Measurements from ENCODE around the gene TUBB2B. TPM values are rescaled to one million over a fixed set of nuclear protein-coding genes. Genes with fewer than 3 reads are reported as not detected.
"Not testable (repeated sequence)": the region's sequence is repeated elsewhere in the genome, so short reads cannot be mapped to it uniquely, and the experiment has no call there.

The TUBB2B gene
- total RNA-seq, 1 experiment from 2014 or later: 144 TPM

- ChIA-PET CTCF (no interaction called here), POLR2A (ENCODE audit: low non-redundant PET) (no interaction called here)
- Histone ChIP-seq H3K36me3 (ENCODE audit: insufficient read depth, low read length, poor library complexity, severe bottlenecking) (no peaks in the 10 kb centered on the region), H3K4me3 (ENCODE audit: low read depth, low read length, poor library complexity, severe bottlenecking) (no peak overlapping the region), H3K27ac (ENCODE audit: low read depth, low read length, poor library complexity, severe bottlenecking) (no peak overlapping the region), H3K9me3 (ENCODE audit: low read depth, low read length, poor library complexity, severe bottlenecking) (no peaks in the 10 kb centered on the region), H3K4me1 (ENCODE audit: insufficient read depth, low read length, poor library complexity, severe bottlenecking) (peaks cover 17% of the 10 kb centered on the region), H3K27me3 (replicated peaks; ENCODE audit: insufficient read depth, low read depth, low read length, poor library complexity) (no peaks in the 10 kb centered on the region)
- intact Hi-C loops (cut with micrococcal nuclease; ENCODE audit: unreplicated experiment): no loop called here
- no TSS peak for BruUV-seq (replicated peaks)
- DNase-seq (ENCODE audit: low spot score): no peak
- no peak for TF ChIP-seq EZH2 (IDR thresholded peaks at IDR 0.05; ENCODE audit: borderline replicate concordance, low read depth, low read length, poor library complexity, severe bottlenecking)
These were observed 28.1 kb downstream of the TUBB2B start for GRCh38 chr6:3199382-3199781.

- CTCF ChIA-PET; H3K9me3 ChIP-seq (ENCODE audit: low read depth, low read length, poor library complexity, severe bottlenecking); H3K27me3 ChIP-seq (replicated peaks; ENCODE audit: insufficient read depth, low read depth, low read length, poor library complexity); H3K27ac ChIP-seq (ENCODE audit: low read depth, low read length, poor library complexity, severe bottlenecking); intact Hi-C loops (cut with micrococcal nuclease; ENCODE audit: unreplicated experiment); BruUV-seq (replicated peaks); DNase-seq (ENCODE audit: low spot score); POLR2A ChIA-PET (ENCODE audit: low non-redundant PET); H3K36me3 ChIP-seq (ENCODE audit: insufficient read depth, low read length, poor library complexity, severe bottlenecking); H3K4me3 ChIP-seq (ENCODE audit: low read depth, low read length, poor library complexity, severe bottlenecking): not testable (repeated sequence)
- H3K4me1 ChIP-seq (ENCODE audit: insufficient read depth, low read length, poor library complexity, severe bottlenecking): peaks cover 18% of the 10 kb centered on the region
These were observed 29.7 kb downstream of the TUBB2B start for GRCh38 chr6:3197734-3198133.

GRCh38 chr6:3196770-3197169 is 30.7 kb downstream of the TUBB2B start:
- CTCF ChIA-PET: no interaction called here
- DNase-seq (ENCODE audit: low spot score): no peak
- H3K4me3 ChIP-seq (ENCODE audit: low read depth, low read length, poor library complexity, severe bottlenecking): no peak overlapping the region
- intact Hi-C loops (cut with micrococcal nuclease; ENCODE audit: unreplicated experiment): no loop called here
- H3K36me3 ChIP-seq (ENCODE audit: insufficient read depth, low read length, poor library complexity, severe bottlenecking): no peaks in the 10 kb centered on the region
- H3K4me1 ChIP-seq (ENCODE audit: insufficient read depth, low read length, poor library complexity, severe bottlenecking): peaks cover 18% of the 10 kb centered on the region
- BruUV-seq (replicated peaks): no TSS peak
- no peaks in the 10 kb centered on the region for H3K27me3 ChIP-seq (replicated peaks; ENCODE audit: insufficient read depth, low read depth, low read length, poor library complexity)
- TF ChIP-seq EZH2 (IDR thresholded peaks at IDR 0.05; ENCODE audit: borderline replicate concordance, low read depth, low read length, poor library complexity, severe bottlenecking): no peak
- no peak for TF ChIP-seq CTCF (conservative IDR thresholded peaks at IDR 0.05; ENCODE audit: low read depth, low read length)
- no peaks in the 10 kb centered on the region for H3K9me3 ChIP-seq (ENCODE audit: low read depth, low read length, poor library complexity, severe bottlenecking)
- no peak overlapping the region for H3K27ac ChIP-seq (ENCODE audit: low read depth, low read length, poor library complexity, severe bottlenecking)
- POLR2A ChIA-PET (ENCODE audit: low non-redundant PET): no interaction called here

GRCh38 chr6:3195695-3196497 is 31.6 kb downstream of the TUBB2B start:
- ChIA-PET POLR2A (ENCODE audit: low non-redundant PET) (no interaction called here), CTCF (no interaction called here)
- H3K27me3 ChIP-seq (replicated peaks; ENCODE audit: insufficient read depth, low read depth, low read length, poor library complexity): no peaks in the 10 kb centered on the region
- peak overlapping the region; percentile 51 for H3K27ac ChIP-seq (ENCODE audit: low read depth, low read length, poor library complexity, severe bottlenecking)
- peak; percentile 27; the same call in 1 of the 2 replicates for TF ChIP-seq CTCF (conservative IDR thresholded peaks at IDR 0.05; ENCODE audit: low read depth, low read length)
- no peak for TF ChIP-seq EZH2 (IDR thresholded peaks at IDR 0.05; ENCODE audit: borderline replicate concordance, low read depth, low read length, poor library complexity, severe bottlenecking)
- intact Hi-C loops (cut with micrococcal nuclease; ENCODE audit: unreplicated experiment): no loop called here
- peak; percentile 45 for DNase-seq (ENCODE audit: low spot score)
- H3K9me3 ChIP-seq (ENCODE audit: low read depth, low read length, poor library complexity, severe bottlenecking): no peaks in the 10 kb centered on the region
- H3K4me3 ChIP-seq (ENCODE audit: low read depth, low read length, poor library complexity, severe bottlenecking): no peak overlapping the region
- no peaks in the 10 kb centered on the region for H3K36me3 ChIP-seq (ENCODE audit: insufficient read depth, low read length, poor library complexity, severe bottlenecking)
- peaks cover 18% of the 10 kb centered on the region for H3K4me1 ChIP-seq (ENCODE audit: insufficient read depth, low read length, poor library complexity, severe bottlenecking)
- no TSS peak for BruUV-seq (replicated peaks)

All from A673 (cell line).